DOHH2 (cell line): ENCODE measurements around the gene ATP2A3.

ENCODE experiments used
- H3F3A ChIP-seq: fragments of 200-600 bp; sonication (generic), shearing (Covaris generic); 2 replicates; pipeline ENCODE4 v1.6.0; 2016; ENCODE audit warnings: antibody characterized with exemption, mild to moderate bottlenecking; ENCODE audit not compliant: control insufficient read depth, insufficient read depth
- H3K27ac ChIP-seq: fragments of 200-600 bp; sonication (generic); 2 replicates; pipeline ENCODE4 v1.5.1; 2014; ENCODE audit warnings: low read depth, mild to moderate bottlenecking, low read length, moderate library complexity
- H3K27me3 ChIP-seq: fragments of 200-600 bp; sonication (generic); 2 replicates; pipeline ENCODE4 v1.6.1; 2014; ENCODE audit warnings: mild to moderate bottlenecking, low read length, mixed read lengths; ENCODE audit not compliant: control insufficient read depth
- H3K36me3 ChIP-seq: fragments of 200-600 bp; sonication (generic); 2 replicates; pipeline ENCODE4 v1.6.1; 2014; ENCODE audit warnings: mild to moderate bottlenecking, low read length, moderate library complexity, mixed read lengths; ENCODE audit not compliant: control insufficient read depth
- H3K4me1 ChIP-seq: fragments of 200-600 bp; sonication (generic); 2 replicates; pipeline ENCODE4 v1.6.1; 2014; ENCODE audit warnings: mild to moderate bottlenecking, low read length, mixed read lengths; ENCODE audit not compliant: control insufficient read depth
- H3K4me2 ChIP-seq: fragments of 200-600 bp; sonication (generic); 2 replicates; pipeline ENCODE4 v1.6.0; 2014; ENCODE audit warnings: mild to moderate bottlenecking, low read length, moderate library complexity
- H3K4me3 ChIP-seq: fragments of 200-600 bp; sonication (generic); 2 replicates; pipeline ENCODE4 v1.5.1; 2014; ENCODE audit warnings: mild to moderate bottlenecking, low read length, mixed read lengths
- H3K79me2 ChIP-seq: fragments of 200-600 bp; sonication (generic); 2 replicates; pipeline ENCODE4 v1.6.1; 2014; ENCODE audit warnings: mild to moderate bottlenecking, low read length, mixed read lengths; ENCODE audit not compliant: control insufficient read depth
- H3K9me2 ChIP-seq: fragments of 200-600 bp; sonication (generic); replicated peaks from 2 replicates; pipeline ENCODE4 v1.6.1; 2014; ENCODE audit warnings: mild to moderate bottlenecking, low read length, mixed read lengths; ENCODE audit not compliant: control insufficient read depth
- H3K9me3 ChIP-seq: fragments of 200-600 bp; sonication (generic); 2 replicates; pipeline ENCODE4 v1.6.1; 2014; ENCODE audit warnings: antibody characterized with exemption, low read length, mixed read lengths; ENCODE audit not compliant: control insufficient read depth, insufficient read depth
- H4K20me1 ChIP-seq: fragments of 200-600 bp; sonication (generic); 2 replicates; pipeline ENCODE4 v1.6.0; 2014; ENCODE audit warnings: low read depth, mild to moderate bottlenecking, antibody characterized with exemption, low read length, moderate library complexity; ENCODE audit not compliant: control insufficient read depth, insufficient read depth
- CTCF ChIP-seq: fragments of 200-600 bp; sonication (generic); IDR thresholded peaks from one replicate; pipeline ENCODE4 v1.5.1; 2014; ENCODE audit warnings: antibody characterized with exemption, mild to moderate bottlenecking, low read depth, low read length; ENCODE audit not compliant: poor library complexity, severe bottlenecking
- EZH2phosphoT487 ChIP-seq: fragments of 200-600 bp; sonication (generic); IDR thresholded peaks from 2 replicates; pipeline ENCODE4 v1.6.1; 2017; ENCODE audit warnings: borderline replicate concordance, mild to moderate bottlenecking, antibody characterized with exemption, low read length, moderate library complexity, mixed read lengths

Gene ATP2A3

GRCh38 chr17:3894911-3895343 lies 69.3 kb downstream of the ATP2A3 start:
- no peaks in the 10 kb centered on the region for H3K9me2 ChIP-seq
- no peaks in the 10 kb centered on the region for H3K36me3 ChIP-seq
- H3K27me3 ChIP-seq = peaks cover 12% of the 10 kb centered on the region
- no peaks in the 10 kb centered on the region for H3K9me3 ChIP-seq
- H3K4me3 ChIP-seq = no peak overlapping the region
- H3K4me2 ChIP-seq = no peak overlapping the region
- H3K79me2 ChIP-seq = no peaks in the 10 kb centered on the region
- H3K4me1 ChIP-seq = peaks cover 59% of the 10 kb centered on the region
- TF ChIP-seq EZH2phosphoT487 (no peak), CTCF (no peak)
- H4K20me1 ChIP-seq = 0 out of 2 replicates have a peak, but pooled peaks cover 3% of the 10 kb centered on the region
- H3K27ac ChIP-seq = no peak overlapping the region
- H3F3A ChIP-seq = peaks cover 13% of the 10 kb centered on the region

- Histone ChIP-seq H4K20me1 (0 out of 2 replicates have a peak, but pooled peaks cover 3% of the 10 kb centered on the region), H3K9me3 (no peaks in the 10 kb centered on the region), H3K4me2 (peak overlapping the region; percentile 77; the same call in 1 of the 2 replicates), H3K27ac (no peak overlapping the region), H3K27me3 (peaks cover 12% of the 10 kb centered on the region), H3K4me3 (no peak overlapping the region), H3K9me2 (no peaks in the 10 kb centered on the region), H3K36me3 (no peaks in the 10 kb centered on the region), H3F3A (peaks cover 13% of the 10 kb centered on the region), H3K79me2 (no peaks in the 10 kb centered on the region), H3K4me1 (peaks cover 61% of the 10 kb centered on the region)
- TF ChIP-seq EZH2phosphoT487 (no peak), CTCF (no peak)
These were observed 70.0 kb downstream of the ATP2A3 start for GRCh38 chr17:3894188-3894587.

- Histone ChIP-seq H3K9me2 (no peaks in the 10 kb centered on the region), H3K4me2 (peak overlapping the region; percentile 77), H3F3A (peaks cover 13% of the 10 kb centered on the region), H4K20me1 (0 out of 2 replicates have a peak, but pooled peaks cover 3% of the 10 kb centered on the region), H3K79me2 (no peaks in the 10 kb centered on the region), H3K36me3 (no peaks in the 10 kb centered on the region), H3K27me3 (peaks cover 12% of the 10 kb centered on the region), H3K4me1 (peaks cover 61% of the 10 kb centered on the region), H3K27ac (no peak overlapping the region), H3K4me3 (peak overlapping the region; percentile 80), H3K9me3 (no peaks in the 10 kb centered on the region)
- TF ChIP-seq EZH2phosphoT487 = no peak
- no peak for TF ChIP-seq CTCF
These were observed 70.5 kb downstream of the ATP2A3 start for GRCh38 chr17:3893720-3894116.
